Activated T-cell treated with anti-CD3 and anti-CD28 coated beads, Interleukin-2, amount 50 U/mL, for 48 hours (primary cell): ENCODE data around the gene NBAS.

Experiments used
- DNase-seq, 2 experiments: peaks; one replicate each; pipeline ENCODE4 v3.0.0-alpha.2; 2020

NBAS gene

DNA sequence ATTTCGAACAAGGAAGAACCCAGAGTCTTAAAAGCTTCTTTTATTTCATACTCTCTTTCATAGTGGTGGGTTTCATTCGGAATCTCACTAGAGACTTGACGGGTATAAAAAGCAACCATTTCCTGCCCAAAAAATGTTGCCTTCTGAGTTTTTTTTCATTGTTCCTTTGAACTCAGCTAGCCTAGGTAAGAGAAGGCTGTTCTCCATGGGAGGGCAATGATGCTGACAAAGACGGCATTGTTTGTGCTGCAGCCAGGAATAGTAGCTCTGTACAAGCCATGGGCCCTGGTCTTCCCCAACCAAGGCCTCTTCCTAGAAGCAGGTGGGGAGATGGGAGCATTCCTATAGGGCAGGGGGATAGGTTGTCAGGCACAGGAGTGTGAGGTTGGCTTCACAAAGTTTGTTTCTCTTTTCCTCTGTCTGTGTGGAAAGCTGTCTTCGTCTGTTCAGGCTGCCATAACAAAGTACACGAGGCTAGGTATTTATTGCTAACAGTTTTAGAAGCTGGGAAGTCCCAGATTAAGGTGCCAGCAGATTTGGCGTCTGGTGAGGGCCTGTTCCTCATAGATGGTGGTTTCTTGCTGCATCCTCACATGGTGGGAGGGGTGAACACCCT is 405.1 kb downstream of the NBAS start:
- DNase-seq: no peak

DNA sequence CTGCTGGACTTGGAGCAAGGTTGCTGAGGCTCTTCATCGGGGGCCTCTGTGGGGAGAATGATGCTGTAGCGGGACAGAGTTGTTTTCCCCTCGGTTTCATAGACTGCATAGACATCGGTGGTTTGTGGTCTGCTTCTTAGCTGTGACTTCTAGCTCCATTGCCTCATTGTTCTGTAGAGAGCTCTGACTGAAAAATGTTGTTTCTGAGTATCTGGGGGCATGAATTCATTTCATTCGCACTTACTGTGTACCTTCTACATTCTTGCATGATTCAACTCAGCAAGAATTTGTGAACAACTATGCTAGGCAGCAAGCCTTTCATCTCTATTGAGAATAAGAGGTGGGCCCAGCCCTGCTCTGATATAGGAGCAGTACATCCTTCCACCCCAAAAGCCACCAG is 406.8 kb downstream of the NBAS start:
- DNase-seq: no peak

DNA sequence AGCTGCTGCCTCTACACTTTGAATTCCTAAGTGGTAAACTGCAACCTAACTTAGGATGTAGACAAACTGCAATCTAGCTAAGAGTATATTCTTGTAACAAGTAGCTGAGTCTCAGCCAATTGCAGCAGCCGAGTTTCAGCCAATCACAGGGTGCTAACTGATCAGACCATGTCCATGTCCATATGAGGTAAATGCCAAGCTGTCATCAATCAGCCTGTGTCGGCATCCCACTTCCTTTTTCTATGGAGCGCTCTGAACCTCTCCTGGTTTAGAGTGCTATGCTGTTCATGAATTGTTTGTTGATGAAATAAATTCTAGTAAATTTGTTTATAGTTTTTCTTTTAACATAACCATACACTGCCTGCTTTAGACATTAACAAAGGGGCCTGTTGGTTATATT is 408.8 kb downstream of the NBAS start:
- DNase-seq: no peak

DNA sequence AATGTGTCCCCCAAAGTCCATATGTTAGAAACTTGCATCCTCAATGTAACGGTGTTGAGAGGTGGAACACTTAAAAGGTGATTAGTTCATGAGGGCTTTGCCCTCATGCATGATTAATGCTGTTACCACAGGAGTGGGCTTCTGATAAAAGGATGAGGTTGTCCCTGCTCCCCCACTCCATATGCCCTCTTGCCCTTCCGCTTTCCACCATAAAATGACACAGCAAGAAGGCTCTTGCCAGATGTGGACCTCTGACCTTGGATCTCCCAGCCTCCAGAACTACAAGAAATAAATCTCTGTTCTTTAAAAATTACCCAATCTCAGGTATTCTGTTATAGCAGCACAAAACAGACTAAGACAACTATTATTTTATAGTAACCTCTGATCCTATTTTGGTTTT is 412.1 kb downstream of the NBAS start:
- no peak for DNase-seq

DNA sequence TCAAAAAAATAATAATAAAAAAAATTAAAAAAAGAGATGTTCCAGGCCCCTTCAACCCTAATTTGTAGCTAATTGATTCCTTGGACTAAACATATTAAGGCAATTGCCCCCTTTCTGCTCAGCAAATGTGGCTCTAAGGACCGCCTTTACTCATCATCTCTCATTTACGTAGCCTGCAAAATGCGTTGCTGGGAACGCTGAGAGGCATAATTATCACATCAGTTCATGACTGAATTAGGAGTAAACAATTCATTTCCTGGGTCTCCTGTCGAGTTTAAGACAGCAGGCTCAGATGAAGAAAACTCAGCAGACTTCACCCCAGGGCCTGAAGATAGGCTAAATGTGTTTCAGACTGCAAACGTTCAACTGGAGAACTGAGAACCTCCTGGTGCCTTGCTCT is 413.5 kb downstream of the NBAS start:
- DNase-seq: no peak

DNA sequence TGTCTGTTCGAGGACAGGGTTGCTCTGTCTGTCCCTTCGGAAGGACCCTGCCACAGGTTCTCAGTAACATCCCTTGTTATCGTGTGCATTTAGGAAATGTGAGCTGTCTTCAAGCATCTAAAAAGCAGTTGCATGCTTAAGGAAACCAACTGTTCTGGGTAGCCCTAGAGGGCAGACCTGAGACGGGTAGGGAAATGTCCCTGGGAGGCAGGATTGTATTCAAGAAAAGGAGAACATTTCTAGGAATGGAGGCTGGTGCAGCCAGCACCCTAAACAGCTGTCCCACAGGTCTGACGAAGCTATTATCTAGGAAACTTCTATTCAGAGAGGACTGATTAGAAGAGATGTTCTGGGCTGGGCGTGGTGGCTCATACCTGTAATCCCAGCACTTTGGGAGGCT is 414.2 kb downstream of the NBAS start:
- DNase-seq: no peak

DNA sequence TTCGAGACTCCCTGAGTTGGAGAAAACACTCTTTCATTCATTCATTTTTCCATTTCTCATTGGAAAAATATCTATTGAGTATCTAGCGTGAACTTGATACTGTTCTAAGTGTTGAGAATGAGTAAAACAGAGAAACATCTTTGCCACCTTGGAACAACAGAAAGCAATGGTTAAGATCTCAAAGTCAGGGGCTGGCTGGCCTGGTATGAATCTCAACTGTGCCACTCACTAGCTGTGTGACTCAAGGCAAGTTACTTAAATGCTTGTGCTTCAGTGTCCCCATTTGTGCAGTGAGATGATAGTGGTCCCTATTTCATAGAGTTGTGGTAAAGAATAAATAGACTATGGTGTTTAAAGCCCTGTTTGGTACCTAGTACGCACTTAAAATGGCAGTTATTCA is 415.2 kb downstream of the NBAS start:
- no peak for DNase-seq

DNA sequence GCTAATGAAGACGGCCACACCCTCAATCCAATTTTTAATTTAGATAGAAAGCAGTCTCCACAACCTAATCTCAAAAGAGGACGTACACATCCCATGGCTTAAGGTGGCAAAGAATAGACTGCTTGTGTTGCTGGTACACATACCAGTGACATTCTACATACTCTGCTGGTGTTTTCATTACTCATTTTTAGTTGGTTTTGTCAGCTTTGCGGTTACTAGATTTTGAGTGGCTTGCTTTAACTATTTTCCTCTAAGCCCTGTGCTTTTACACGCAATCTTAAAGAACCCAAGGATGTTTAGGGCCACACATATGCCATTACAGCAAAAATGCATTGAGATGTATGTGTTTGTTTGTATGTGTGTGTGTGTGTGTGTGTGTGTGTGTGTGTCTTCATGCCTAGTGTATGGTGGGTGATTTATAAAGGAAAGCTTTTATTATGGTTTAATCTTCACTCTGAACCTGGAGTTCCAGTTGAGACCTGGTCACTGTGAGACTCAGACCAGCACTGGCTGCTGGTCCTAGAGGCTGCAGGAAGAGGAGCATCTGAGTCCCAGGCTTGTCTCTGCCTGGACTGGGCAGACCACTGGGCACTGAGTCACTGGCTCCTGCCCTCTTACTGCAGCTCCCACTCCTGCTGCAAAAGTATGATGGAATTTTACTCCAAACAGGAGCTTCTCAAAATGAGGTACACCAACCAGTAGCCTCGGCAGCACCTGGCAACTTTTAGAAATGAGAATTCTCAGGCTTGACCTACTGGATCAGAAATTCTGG is 415.9 kb downstream of the NBAS start:
- DNase-seq: no peak

DNA sequence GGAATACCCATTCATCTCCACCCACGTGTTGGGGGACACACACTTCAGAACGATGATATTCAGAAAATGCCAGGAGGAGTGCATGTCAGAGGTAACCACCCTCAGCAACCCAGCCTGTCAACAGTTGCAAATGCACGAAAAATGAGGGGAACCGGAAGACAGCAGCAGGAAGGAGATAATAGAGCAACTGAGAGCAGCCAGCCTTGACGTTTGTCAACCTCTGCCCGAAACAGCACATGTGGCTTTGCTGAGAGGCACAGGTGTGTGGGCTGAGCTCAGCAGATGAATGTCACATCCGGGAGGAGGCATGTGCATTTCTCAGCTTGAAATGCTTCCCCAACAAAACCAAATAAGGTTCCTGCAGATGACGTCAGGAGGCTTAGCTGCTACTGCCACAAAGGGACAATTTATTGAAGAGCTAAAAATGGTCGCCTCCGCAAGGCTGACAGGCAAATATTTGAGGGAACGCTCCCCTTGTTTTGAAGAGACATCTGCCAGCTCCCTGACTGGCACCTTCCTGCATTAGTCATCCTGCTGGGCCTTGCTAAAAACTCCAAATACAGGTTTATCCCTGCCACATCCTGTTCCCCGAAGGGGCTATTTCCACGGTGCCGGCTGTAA is 419.0 kb downstream of the NBAS start:
- DNase-seq: peak; percentile 77 to 83

DNA sequence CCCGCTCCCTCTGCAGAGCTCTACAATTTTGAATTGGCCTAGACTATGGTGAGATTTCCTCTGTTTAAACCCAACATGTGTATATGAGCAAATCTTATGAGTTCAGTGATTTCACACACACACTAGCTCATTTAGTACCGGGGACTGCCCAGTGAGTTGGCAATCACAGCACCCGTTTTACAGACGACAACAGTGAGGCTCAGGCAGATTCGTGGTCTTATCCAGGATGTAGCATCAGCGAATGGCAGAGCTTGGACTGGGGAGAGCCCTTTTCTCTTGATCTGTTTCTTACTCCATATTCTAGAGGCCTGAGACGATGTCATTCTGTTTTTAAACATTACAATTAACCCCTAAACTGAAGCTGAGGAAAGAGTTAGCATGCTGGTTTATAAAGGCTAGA is 419.9 kb downstream of the NBAS start:
- DNase-seq: no peak

DNA sequence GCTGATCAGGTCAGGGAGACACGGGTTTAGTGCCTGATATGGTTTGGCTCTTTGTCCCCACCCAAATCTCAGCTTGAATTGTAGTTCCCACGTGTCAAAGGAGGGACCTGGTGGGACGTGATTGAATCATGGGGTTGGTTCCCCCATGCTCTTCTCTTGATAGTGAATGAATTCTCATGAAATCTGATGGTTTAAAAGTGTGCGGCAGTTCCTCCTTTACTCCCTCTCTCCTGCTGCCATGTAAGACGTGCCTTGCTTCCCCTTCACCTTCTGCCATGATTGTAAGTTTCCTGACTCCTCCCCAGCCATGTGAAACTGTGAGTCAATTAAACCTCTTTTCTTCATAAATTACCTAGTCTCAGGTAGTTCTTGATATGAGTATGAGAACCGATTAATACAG is 424.5 kb downstream of the NBAS start:
- no peak for DNase-seq

DNA sequence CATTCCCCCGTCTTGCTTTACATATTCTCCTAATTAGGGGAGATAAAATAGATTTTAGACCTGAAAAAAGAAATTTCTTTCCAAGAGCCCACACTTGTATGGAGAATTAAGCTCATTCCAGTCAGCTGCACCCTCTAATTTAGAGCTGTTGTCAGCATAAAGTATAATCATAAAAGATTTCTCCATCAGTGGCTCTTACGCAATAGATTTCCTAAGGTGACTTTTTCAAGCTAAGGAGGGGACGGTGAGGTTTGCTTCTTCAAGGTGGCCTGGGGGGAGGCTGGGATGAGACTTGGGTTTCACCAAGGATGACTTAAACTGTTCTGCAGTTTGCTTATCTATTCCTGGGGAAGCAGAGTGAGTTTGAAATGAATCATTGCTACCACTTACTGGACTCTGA is 426.2 kb downstream of the NBAS start:
- DNase-seq: no peak

DNA sequence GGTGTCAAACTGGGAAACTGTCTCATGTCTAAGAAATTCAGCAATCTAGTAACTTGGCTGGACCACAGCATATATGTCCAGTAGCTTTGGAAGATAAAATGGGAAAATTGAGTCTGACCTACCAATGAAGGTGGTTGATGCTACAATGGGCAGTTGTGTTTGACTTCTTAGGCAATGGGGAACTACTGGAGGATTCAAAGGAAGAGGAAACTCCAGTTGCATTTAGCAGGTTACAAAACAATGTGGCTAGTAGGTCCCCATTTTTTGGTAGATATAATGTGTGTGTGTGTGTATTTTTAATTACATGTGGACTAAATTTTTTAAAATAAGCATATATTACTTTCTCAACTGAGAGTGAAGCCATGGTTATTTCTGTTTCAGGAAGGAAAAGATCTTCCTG is 427.7 kb downstream of the NBAS start:
- DNase-seq: no peak

DNA sequence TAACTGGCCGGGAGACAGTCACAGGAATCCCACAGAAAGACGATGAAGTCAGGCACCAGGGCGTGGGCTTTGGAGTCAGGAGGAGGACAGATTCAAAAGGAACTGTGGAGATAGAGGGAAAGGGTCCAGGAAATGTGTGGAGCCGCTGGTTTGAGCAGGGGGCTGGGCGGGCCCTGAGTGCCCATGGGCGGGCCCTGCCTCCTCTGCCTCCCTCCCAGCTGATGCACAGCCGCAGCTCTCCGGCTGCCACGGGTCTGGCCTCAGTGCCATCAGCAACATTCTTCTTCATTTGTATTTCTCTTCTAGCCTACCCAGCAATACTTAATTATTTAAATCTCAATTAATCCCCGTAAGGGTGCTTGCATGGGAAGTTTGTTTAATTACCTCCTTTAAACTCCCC is 432.3 kb downstream of the NBAS start:
- DNase-seq: no peak

DNA sequence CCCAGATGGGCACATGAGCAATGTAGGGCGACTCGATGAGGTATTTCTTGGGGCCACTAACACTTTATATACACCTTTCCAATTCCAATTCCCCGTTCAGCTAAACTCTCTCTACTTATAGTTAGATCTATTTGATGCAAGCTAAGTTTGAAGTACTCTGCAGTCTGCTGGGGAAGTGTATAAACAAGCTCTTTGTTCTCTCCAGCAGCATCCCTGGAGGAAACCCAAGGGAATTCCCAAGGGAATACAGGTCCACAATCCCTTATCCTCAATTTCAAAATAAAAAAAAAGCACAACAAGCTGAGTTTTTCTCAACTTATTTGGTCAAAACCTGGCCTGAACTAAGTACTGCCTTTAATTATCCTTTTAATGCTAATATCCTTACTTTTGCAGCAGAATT is 433.3 kb downstream of the NBAS start:
- DNase-seq: no peak

DNA sequence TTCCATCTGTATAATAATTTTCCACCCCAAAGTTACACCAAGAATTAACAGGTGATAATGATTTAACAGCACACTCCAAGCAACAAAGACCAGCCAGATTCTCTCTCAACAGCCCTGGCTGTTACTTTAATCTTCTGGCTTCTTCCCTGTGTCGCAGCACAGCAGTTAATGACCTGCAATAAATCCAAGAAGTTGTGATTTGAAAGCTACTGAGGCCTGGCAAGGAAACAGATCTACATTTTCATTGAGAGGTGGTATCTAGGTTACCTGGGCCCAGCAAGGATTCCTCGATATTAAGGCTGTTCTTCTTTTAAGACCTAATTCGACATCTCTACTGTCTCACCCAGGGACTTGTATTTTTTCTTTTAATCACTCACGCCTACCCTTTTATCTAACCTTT is 433.8 kb downstream of the NBAS start:
- no peak for DNase-seq

DNA sequence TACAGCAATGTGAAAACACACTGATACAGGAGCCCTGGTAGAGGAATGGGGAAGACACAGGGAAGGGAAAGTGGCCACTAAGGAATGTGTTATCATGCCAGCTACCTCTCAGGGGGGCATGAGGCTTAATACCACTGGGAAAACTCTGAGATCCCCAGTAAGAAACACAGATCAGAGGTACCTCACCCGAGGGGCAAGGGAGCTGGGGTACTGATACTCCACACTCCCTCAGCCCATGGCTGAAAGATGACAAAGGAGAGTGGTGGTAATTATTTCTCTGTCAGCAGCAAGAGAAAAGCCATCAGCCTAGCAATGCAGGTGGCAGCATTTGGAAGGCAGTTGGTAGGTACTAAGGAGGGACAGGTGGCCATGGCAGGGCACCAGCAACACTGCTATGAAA is 434.8 kb downstream of the NBAS start:
- DNase-seq: no peak

DNA sequence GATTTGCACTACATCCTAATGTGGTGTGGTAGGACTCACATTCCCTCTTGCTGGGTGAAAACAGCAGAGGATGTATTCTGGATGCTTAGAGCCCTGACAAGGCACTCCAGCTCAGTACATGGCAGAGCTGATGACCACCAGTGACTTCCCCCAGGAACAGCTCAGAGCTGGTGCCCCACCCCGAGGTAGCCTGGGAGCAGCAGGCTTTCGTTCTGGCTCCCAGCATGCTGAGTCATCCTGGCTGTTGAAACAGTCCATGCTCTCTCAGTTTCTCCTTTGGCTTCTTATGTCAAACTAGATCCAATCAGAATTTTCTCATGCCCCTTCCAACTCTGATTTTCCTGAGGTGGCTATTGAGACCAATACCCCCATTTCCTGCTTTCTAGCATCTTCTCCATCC is 438.2 kb downstream of the NBAS start:
- no peak for DNase-seq

DNA sequence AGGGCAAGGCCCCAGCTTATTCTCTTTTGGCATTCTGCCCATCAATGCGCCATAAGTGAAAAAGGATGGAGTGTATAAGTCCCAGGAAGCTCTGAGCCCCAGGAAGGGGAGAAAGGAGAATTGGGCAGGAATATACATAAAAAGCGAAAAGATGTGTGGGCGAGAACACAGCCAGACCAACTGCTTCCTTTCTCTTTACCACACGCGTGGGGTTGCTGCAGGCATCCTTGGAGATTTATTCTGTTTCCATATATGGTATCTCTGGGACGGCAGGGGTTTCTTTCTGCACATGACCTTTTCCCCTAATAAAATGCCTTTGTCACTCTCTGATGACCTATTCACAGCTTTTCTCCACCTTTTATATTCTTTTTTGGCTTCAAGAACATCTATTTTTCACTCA is 440.5 kb downstream of the NBAS start:
- no peak for DNase-seq

DNA sequence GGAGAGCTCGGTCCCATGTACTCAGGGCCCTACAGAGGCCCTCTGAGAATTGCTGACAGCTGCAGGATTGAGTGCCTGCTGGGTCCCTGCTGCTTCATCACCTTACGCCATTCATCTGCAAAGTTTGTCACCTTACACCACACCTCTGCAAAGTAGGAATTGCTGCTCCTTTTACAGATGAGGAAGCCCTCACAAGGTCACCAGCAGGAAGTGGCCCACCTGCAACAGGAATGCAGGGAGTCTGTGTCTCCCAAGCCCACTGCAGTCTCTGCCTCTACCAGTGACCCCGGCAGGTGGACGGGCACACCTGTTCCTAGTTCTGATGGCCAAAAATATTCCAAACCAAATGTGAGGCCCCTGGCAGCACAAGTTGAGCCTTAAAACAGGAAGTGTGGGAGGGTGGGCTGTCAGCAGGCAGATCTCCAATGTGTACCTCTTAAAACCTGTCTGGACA is 441.4 kb downstream of the NBAS start:
- DNase-seq: no peak

DNA sequence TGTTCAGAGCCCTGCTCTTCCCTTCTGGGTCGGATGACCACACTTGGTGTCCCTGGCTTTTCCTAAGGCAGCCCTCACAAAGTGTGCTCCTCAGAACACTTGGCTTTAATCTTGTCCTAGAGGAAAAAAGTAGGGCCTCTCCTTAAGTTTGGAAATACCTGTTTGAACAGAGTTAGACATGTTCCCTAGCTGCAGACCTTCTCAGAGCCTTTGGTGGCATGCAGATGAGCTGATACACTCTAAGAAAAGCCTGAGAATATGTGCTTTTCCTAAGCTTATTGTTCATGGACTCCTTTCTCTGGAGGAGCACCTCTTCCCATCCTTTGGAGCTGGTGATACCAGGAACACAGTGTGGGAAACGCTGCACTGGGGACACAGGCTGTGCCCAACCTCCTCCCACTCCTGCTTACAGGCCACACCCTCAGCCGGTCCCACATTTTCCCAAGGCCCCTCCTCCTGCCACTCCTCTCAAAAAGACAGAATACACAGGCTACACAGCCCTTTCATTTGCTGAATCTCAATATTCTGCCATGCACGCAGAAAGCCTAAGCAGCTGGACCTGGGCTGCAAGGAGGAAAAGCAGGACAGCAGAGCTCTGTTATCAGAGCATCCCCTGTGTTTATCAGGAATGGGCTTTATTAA is 443.6 kb downstream of the NBAS start:
- DNase-seq: no peak
